NCI-H2107 (cell line): ENCODE results near the gene C5orf47.

Experiments used
- DNase-seq: peaks from one replicate; lab custom pipeline; 2025; lab: John Stamatoyannopoulos, UW

Gene C5orf47

GRCh38 chr5:174044466-174045254 is 55.7 kb downstream of the C5orf47 start:
- no peak for DNase-seq

GRCh38 chr5:174045470-174046025 is 56.6 kb downstream of the C5orf47 start, which contains the start of gene NSG2:
Gene NSG2, plus strand, starts transcription at chr5:174045706. Its CDS starts 1,050 bp downstream, at chr5:174046756.
- DNase-seq = peak; percentile 5

- DNase-seq = no peak
Observed at GRCh38 chr5:174046558-174046957, 57.6 kb downstream of the C5orf47 start.

GRCh38 chr5:174047472-174048099 is 58.6 kb downstream of the C5orf47 start:
- DNase-seq = no peak

- DNase-seq = no peak
Observed at GRCh38 chr5:174052636-174053035, 63.7 kb downstream of the C5orf47 start.

GRCh38 chr5:174053905-174054304 is 64.9 kb downstream of the C5orf47 start:
- DNase-seq = no peak
